ENCODE measurements around the gene NCBP1.

DNA sequence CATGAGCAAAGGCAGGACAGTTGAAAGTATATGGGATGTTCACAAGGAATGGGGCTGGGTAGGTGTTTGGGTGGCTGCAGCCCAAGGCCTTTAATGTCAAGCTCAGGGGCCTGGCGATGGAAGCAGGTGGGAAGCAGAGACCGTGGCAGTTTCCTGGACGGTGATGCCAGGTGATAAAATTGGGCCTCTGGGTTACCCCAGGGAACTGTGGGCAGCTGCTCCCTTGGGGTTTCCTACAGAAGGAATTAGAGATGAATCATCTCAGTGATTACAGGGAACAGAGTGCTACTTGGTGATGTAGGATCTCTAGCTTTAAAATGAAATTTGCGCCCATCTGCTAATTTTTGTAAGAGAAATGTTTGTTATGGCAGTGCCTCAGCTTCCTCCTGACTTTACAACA lies 39.7 kb upstream of the NCBP1 start:
- TF ChIP-seq ZNF165 (CRISPR knock-in tag; IDR thresholded peaks at IDR 0.05; ENCODE audit: borderline replicate concordance) (no peak), POLR3A (IDR thresholded peaks at IDR 0.05; ENCODE audit: borderline replicate concordance, extremely low read depth, insufficient read depth, insufficient read length) (no peak), RBM15 (IDR thresholded peaks at IDR 0.05; ENCODE audit: insufficient read depth, low read length) (no peak), SIN3A (IDR thresholded peaks at IDR 0.05; ENCODE audit: borderline replicate concordance in 2 of 2, control insufficient read depth in 1 of 2, low read depth in 2 of 2, low read length in 2 of 2) (no peak), CBX5 (IDR thresholded peaks at IDR 0.05; ENCODE audit: borderline replicate concordance, low read depth) (no peak)
- TF ChIP-seq, protein P1, sequence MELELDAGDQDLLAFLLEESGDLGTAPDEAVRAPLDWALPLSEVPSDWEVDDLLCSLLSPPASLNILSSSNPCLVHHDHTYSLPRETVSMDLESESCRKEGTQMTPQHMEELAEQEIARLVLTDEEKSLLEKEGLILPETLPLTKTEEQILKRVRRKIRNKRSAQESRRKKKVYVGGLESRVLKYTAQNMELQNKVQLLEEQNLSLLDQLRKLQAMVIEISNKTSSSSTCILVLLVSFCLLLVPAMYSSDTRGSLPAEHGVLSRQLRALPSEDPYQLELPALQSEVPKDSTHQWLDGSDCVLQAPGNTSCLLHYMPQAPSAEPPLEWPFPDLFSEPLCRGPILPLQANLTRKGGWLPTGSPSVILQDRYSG (tag; conservative IDR thresholded peaks at IDR 0.05; ENCODE audit: low read depth): no peak
